SK-N-MC (cell line): ENCODE results near the gene GTSF1L.

Experiments used
- DNase-seq: peaks from one replicate; pipeline ENCODE4 v3.0.0-alpha.2; 2011; ENCODE audit warnings: low read depth, low spot score
- H3K27ac ChIP-seq: fragments of 200-600 bp; sonication (generic); 2 replicates; pipeline ENCODE4 v1.5.1; 2016; ENCODE audit warnings: mixed run types
- H3K36me3 ChIP-seq: fragments of 200-600 bp; sonication (generic); 2 replicates; pipeline ENCODE4 v1.6.1; 2017; ENCODE audit warnings: antibody characterized with exemption, low read length, mixed read lengths; ENCODE audit not compliant: insufficient read depth
- H3K4me3 ChIP-seq: fragments of 200-600 bp; sonication (generic); 2 replicates; pipeline ENCODE4 v1.5.1; 2016
- H3K9ac ChIP-seq: fragments of 200-600 bp; sonication (generic); 2 replicates; pipeline ENCODE4 v1.8.0; 2017; ENCODE audit warnings: mixed run types, mixed read lengths; ENCODE audit not compliant: insufficient read length
- H3K9me3 ChIP-seq: fragments of 200-600 bp; sonication (generic); 2 replicates; pipeline ENCODE4 v1.6.1; 2017; ENCODE audit warnings: low read depth, mild to moderate bottlenecking, antibody characterized with exemption, low read length, moderate library complexity, mixed read lengths
- EZH2 ChIP-seq: fragments of 200-600 bp; sonication (generic); IDR thresholded peaks from one replicate; pipeline ENCODE4 v1.6.1; 2017; ENCODE audit warnings: antibody characterized with exemption
- FOXP2 ChIP-seq: optimal IDR thresholded peaks from 2 replicates; pipeline ENCODE3; 2011; ENCODE audit warnings: mild to moderate bottlenecking, moderate library complexity; ENCODE audit not compliant: insufficient read depth; ENCODE audit errors: extremely low read length, control extremely low read depth
- POLR2AphosphoS5 ChIP-seq: IDR thresholded peaks from 2 replicates; pipeline ENCODE4 v1.6.1; 2012; ENCODE audit warnings: mild to moderate bottlenecking, low read depth, low read length, borderline replicate concordance

GTSF1L gene

DNA sequence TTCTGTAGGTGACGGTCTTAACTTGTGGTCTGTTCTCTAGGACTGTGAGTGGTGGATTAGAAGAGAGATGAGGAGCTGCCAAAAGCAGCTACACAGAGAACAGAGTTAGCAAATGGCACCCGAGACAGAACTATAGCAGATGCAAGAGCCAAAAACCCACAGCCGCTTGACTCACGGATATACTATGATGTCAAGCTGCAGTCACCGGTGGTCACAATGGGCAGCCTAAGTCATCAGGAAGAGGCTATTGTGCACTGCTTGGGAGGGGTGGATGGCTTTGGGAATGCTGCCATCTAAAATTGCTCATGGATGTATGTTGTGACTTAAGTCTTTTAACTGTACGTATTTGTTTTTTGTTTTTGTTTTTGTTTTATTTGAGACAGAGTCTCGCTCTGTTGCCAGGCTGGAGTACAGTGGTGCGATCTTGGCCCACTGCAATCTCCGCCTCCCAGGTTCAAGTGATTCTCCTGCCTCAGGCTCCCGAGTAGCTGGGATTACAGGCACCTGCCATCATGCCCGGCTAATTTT, at the start of gene GTSF1L:
Gene GTSF1L (minus strand): TSS at position 192 of the 528 bp plus-strand sequence. CDS start 308 bp downstream, outside the sequence.
- Histone ChIP-seq H3K4me3 (no peak within 1 kb of the TSS), H3K9ac (no peak within 1 kb of the TSS), H3K27ac (no peak within 1 kb of the TSS), H3K36me3 (no peaks in the 10 kb centered on the region), H3K9me3 (no peaks in the 10 kb centered on the region)
- DNase-seq: no peak
- TF ChIP-seq FOXP2: no peak

DNA sequence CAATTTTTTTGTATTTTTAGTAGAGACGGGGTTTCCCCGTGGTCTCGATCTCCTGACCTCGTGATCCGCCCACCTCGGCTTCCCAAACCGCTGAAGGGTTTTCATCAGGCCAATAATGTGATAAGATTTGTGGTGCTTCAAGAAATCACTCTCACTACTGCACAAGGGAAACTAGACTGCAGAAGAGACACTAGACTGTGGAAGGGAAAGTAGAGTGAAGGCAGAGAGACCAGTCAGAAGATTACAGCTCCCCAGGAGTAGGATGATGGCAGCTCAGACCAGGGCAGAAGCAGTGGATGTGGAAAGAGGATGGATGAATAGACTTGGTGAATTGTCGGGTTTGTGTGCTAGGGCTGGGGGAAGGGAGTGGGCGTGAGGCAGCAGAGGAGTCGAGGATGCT, 48.0 kb upstream of the GTSF1L start:
- no peak for DNase-seq

DNA sequence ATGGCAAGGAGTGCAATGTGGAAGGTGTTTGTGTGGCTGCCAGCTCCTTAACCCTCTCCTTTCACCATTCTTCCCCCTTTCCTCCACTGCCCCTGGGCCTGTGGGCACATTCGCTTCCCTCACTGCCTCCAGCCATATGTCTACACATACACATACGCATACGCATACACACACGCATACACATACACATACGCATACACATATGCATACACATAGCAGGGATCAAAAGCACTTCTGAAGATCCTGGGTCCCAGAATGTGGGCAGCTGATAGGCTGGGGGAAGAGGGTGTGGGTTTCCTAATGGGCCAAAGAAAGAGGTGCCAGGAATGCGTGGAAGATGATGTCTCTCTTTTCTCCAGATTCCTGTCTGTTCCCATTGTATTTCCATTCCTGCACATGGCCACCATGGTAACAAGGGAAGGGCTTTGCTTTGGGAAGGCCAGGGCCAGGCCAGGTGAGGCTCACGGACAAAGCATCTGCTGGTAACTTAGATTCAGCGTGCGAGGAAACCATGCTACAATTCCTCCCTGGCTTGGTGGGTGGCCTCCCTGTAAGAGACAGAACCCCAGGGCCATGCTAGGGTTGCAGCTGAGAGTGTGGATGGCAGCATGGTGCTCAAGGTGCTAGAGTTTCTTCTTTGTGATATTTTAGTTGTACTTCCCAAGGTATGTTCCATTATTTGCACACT, 44.8 kb upstream of the GTSF1L start:
- no peak for DNase-seq
- H3K9me3 ChIP-seq: no peaks in the 10 kb centered on the region
- no peak overlapping the region for H3K4me3 ChIP-seq
- no peak overlapping the region for H3K9ac ChIP-seq
- no peak for TF ChIP-seq FOXP2
- TF ChIP-seq POLR2AphosphoS5: no peak
- TF ChIP-seq EZH2: no peak
- H3K27ac ChIP-seq: no peak overlapping the region
- no peaks in the 10 kb centered on the region for H3K36me3 ChIP-seq

More for the DNA sequence above, 48.0 kb upstream of the GTSF1L start:
- TF ChIP-seq FOXP2: no peak
- no peak for TF ChIP-seq EZH2
- no peak for TF ChIP-seq POLR2AphosphoS5
- Histone ChIP-seq H3K9me3 (no peaks in the 10 kb centered on the region), H3K36me3 (no peaks in the 10 kb centered on the region), H3K9ac (no peak overlapping the region), H3K4me3 (no peak overlapping the region), H3K27ac (no peak overlapping the region)

DNA sequence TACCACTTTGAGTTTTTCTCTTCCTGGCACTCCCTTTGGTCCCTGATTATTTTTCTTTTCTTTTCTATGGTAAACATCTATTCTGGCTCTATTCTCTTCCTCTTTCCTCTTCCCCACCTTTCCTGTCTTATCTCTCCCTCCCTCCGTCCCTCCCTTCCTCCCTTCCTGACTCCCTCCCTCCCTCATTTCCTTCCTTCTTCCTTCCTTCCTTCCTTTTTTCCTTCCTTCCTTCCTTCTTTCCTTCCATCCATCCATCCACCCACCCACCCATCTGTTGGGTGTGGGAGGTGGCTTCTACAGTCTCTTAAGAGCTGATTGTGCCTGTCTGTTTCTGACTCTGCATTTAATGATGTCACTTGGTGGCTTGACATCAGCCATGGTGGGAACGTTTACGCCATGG, 43.5 kb upstream of the GTSF1L start:
- TF ChIP-seq POLR2AphosphoS5: no peak
- TF ChIP-seq FOXP2: no peak
- TF ChIP-seq EZH2: no peak
- no peak for DNase-seq
- H3K9ac ChIP-seq: no peak overlapping the region

DNA sequence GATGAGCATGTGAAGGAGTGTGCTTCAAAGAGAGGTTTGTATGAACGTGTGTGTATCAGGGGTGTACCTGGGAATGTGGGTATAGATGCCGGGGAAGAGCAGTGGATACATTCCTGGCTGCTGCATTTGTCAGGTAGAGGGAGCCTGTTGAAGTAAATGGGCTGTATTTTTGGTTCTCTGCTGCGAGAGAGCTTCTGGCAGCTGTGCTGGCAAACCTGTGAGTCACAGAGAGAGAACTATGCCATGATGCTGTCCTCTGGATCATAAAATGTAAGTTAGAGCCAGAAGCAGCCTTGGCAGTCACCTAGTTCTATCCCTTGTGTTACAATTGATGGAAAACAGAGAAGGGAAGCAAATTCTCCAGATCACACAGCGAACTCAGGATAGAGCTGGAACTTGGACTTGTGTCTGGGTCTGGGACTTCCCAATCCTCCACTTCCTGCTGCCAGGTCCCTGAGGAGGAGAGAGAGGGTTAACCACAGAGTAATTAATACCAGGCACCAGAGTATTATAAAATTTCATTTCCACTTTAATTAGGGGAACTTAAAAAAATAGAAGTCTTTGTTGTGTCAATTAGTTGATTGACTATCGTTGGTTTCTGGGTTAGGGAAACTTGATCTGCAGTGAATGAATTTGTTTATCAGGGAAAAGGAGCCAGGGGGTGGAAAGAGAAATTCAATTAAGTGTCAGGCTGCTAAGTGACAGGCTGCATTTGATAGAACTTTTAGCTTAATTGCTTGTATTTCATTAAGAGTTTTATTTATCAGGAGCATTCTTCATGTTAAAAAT, 41.1 kb upstream of the GTSF1L start:
- Histone ChIP-seq H3K36me3 (no peaks in the 10 kb centered on the region), H3K27ac (no peak overlapping the region), H3K9me3 (no peaks in the 10 kb centered on the region), H3K4me3 (no peak overlapping the region), H3K9ac (no peak overlapping the region)
- no peak for TF ChIP-seq POLR2AphosphoS5
- TF ChIP-seq FOXP2: no peak
- no peak for TF ChIP-seq EZH2
- DNase-seq: no peak

More for the DNA sequence above, 43.5 kb upstream of the GTSF1L start:
- no peak overlapping the region for H3K27ac ChIP-seq
- no peak overlapping the region for H3K4me3 ChIP-seq
- no peaks in the 10 kb centered on the region for H3K9me3 ChIP-seq
- no peaks in the 10 kb centered on the region for H3K36me3 ChIP-seq

GRCh38 chr20:43766917-43767316, 40.1 kb upstream of the GTSF1L start:
- no peaks in the 10 kb centered on the region for H3K9me3 ChIP-seq
- H3K9ac ChIP-seq: no peak overlapping the region
- H3K27ac ChIP-seq: no peak overlapping the region
- DNase-seq: no peak
- TF ChIP-seq POLR2AphosphoS5 (no peak), EZH2 (no peak), FOXP2 (no peak)
- no peaks in the 10 kb centered on the region for H3K36me3 ChIP-seq
- H3K4me3 ChIP-seq: no peak overlapping the region

DNA sequence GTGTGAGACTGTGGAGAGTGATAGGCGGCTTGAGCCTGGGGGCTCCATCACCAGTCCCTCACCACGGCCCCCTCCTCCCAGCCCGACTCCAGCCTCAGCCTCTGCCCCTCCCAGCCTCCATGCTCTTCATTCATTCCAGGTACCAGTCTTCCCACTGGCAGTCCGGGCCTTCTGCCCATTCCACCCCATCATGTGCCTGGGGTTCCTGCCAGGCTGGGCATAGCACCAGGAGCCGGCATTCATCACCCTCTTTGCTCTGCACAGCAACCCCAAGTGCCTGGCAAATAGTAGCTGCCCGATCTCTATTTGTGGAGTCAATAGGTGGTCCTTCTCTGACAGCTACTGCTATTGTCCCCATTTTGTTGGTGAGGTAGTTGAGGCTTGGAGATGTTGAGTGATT, 39.6 kb upstream of the GTSF1L start:
- Histone ChIP-seq H3K4me3 (no peak overlapping the region), H3K9ac (no peak overlapping the region), H3K36me3 (no peaks in the 10 kb centered on the region), H3K27ac (no peak overlapping the region), H3K9me3 (no peaks in the 10 kb centered on the region)
- TF ChIP-seq FOXP2 (no peak), POLR2AphosphoS5 (no peak), EZH2 (no peak)
- no peak for DNase-seq

DNA sequence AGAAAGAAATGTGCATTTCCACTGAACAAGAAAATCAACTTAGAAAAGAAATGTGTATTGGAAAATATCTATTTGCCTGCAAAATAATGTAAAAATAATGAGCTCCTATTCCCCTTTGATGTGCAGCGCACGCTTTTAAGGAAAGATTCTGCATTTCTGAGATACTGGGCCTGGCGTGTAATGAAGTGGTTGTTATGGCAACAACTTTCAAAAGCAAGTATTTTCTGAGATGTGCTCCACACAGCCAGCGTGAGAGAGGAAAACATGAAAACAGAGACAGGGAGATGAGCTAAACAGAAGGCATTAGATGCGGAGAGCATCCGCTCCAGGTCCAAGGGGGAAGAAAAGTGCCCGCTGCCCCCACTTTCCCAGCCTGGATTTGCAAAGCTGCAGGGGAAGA, 39.1 kb upstream of the GTSF1L start:
- no peak overlapping the region for H3K9ac ChIP-seq
- DNase-seq: no peak
- no peak overlapping the region for H3K27ac ChIP-seq
- H3K9me3 ChIP-seq: no peaks in the 10 kb centered on the region
- no peaks in the 10 kb centered on the region for H3K36me3 ChIP-seq
- H3K4me3 ChIP-seq: no peak overlapping the region
- TF ChIP-seq FOXP2: no peak
- no peak for TF ChIP-seq POLR2AphosphoS5
- no peak for TF ChIP-seq EZH2
